OCI-LY7 (cell line): ENCODE data around the gene CNTF. TPM values are rescaled to one million over a fixed set of nuclear protein-coding genes. Genes with fewer than 3 reads are reported as not detected.

Experiments used
- BruUV-seq: library from RNA; stranded (reverse); fragments of 400-500 nt; replicated peaks from 2 replicates; lab custom pipeline; 2021; lab: Mats Ljungman, UMichigan
- CTCF ChIA-PET: fragments of 300-600 bp; sonication (Branson Sonifier 250); formaldehyde crosslinking; loops from one replicate; lab custom pipeline; 2022; ENCODE audit warnings: antibody characterized with exemption; ENCODE audit not compliant: unreplicated experiment; lab: Charles Lee
- POLR2A ChIA-PET: fragments of 300-600 bp; sonication (Branson Sonifier 250); formaldehyde crosslinking; loops from one replicate; lab custom pipeline; 2022; ENCODE audit warnings: antibody characterized with exemption; lab: Charles Lee
- DNase-seq: peaks from one replicate; pipeline ENCODE4 v3.0.0-alpha.2; 2015; ENCODE audit warnings: low spot score
- H2AFZ ChIP-seq: fragments of 200-600 bp; sonication (generic), shearing (Covaris generic); 2 replicates; pipeline ENCODE4 v1.6.1; 2014; ENCODE audit warnings: mild to moderate bottlenecking, antibody characterized with exemption, low read length, moderate library complexity
- H3K27ac ChIP-seq: fragments of 200-600 bp; sonication (generic); 2 replicates; pipeline ENCODE4 v1.5.1; 2014; ENCODE audit warnings: mixed run types, low read depth, mild to moderate bottlenecking, moderate library complexity, low read length, inconsistent platforms; ENCODE audit not compliant: poor library complexity, severe bottlenecking
- H3K36me3 ChIP-seq: fragments of 200-600 bp; sonication (generic); 2 replicates; pipeline ENCODE4 v1.6.1; 2014; ENCODE audit warnings: mild to moderate bottlenecking, antibody characterized with exemption, low read length, moderate library complexity, mixed read lengths; ENCODE audit not compliant: insufficient read depth
- H3K4me1 ChIP-seq: fragments of 200-600 bp; sonication (generic); 2 replicates; pipeline ENCODE4 v1.5.1; 2014; ENCODE audit warnings: mild to moderate bottlenecking, low read length; ENCODE audit not compliant: insufficient read depth, poor library complexity, severe bottlenecking
- H3K4me2 ChIP-seq: fragments of 200-600 bp; sonication (generic); 2 replicates; pipeline ENCODE4 v1.6.1; 2014; ENCODE audit warnings: mild to moderate bottlenecking, low read length
- H3K4me3 ChIP-seq: fragments of 200-600 bp; sonication (generic); 2 replicates; pipeline ENCODE4 v1.5.1; 2014; ENCODE audit warnings: mild to moderate bottlenecking, low read depth, low read length; ENCODE audit not compliant: poor library complexity, severe bottlenecking
- H3K79me2 ChIP-seq: fragments of 200-600 bp; sonication (generic); 2 replicates; pipeline ENCODE4 v1.6.1; 2016; ENCODE audit warnings: low read depth, mild to moderate bottlenecking, low read length, moderate library complexity, mixed read lengths; ENCODE audit not compliant: insufficient read depth
- H3K9me2 ChIP-seq: fragments of 200-600 bp; sonication (generic); 2 replicates; pipeline ENCODE4 v1.6.1; 2016; ENCODE audit warnings: mild to moderate bottlenecking, low read length, mixed read lengths; ENCODE audit not compliant: insufficient read depth
- H3K9me3 ChIP-seq: fragments of 200-600 bp; sonication (generic); 2 replicates; pipeline ENCODE4 v1.6.1; 2014; ENCODE audit warnings: mild to moderate bottlenecking, mixed run types, low read length, mixed read lengths
- H4K20me1 ChIP-seq: fragments of 200-600 bp; sonication (generic); 2 replicates; pipeline ENCODE4 v1.6.1; 2014; ENCODE audit warnings: mild to moderate bottlenecking, antibody characterized with exemption, low read length, moderate library complexity, mixed read lengths; ENCODE audit not compliant: insufficient read depth
- EZH2phosphoT487 ChIP-seq: fragments of 200-600 bp; sonication (generic); IDR thresholded peaks from 2 replicates; pipeline ENCODE4 v1.6.1; 2018; ENCODE audit warnings: low read depth, borderline replicate concordance, mild to moderate bottlenecking, mixed run types, antibody characterized with exemption, low read length, moderate library complexity, mixed read lengths
- intact Hi-C: fragments of 100-400 bp; cut with micrococcal nuclease; formaldehyde crosslinking; loops from one replicate; pipeline ENCODE4 v1.10.0; 2022; ENCODE audit not compliant: unreplicated experiment
- total RNA-seq, 2 experiments: library from RNA; depleted of rRNA in 1 of 2; stranded (reverse); fragments of >200 nt in 1 of 2; shearing (Covaris generic) in 1 of 2; gene quantifications; 2 replicates each; pipeline ENCODE4 v1.2.3, GENCODE V29; 2014 to 2022
- TF ChIP-seq, protein P1 (sequence below): fragments of 200-600 bp; sonication (generic); conservative IDR thresholded peaks from 2 replicates; pipeline ENCODE4 v1.5.1; 2014; ENCODE audit warnings: mild to moderate bottlenecking, antibody characterized with exemption, low read length, moderate library complexity, mixed read lengths

The CNTF gene
- total RNA-seq, 2 experiments from 2014 or later = 3.3 to 3.4 TPM

- Histone ChIP-seq H3K9me3 (no peaks in the 10 kb centered on the region), H2AFZ (no peak overlapping the region), H3K36me3 (no peaks in the 10 kb centered on the region), H3K4me3 (no peak overlapping the region), H3K4me1 (no peaks in the 10 kb centered on the region), H4K20me1 (no peaks in the 10 kb centered on the region), H3K27ac (no peak overlapping the region), H3K79me2 (no peaks in the 10 kb centered on the region), H3K9me2 (no peaks in the 10 kb centered on the region), H3K4me2 (no peak overlapping the region)
- CTCF ChIA-PET = interaction anchor here (0.7 kb wide), 1 partner anchor 100 kb away, joined by 3 read pairs; no protein-coding TSS in a partner anchor
- intact Hi-C loops = no loop called here
- TF ChIP-seq EZH2phosphoT487 = no peak
- TF ChIP-seq, protein P1, sequence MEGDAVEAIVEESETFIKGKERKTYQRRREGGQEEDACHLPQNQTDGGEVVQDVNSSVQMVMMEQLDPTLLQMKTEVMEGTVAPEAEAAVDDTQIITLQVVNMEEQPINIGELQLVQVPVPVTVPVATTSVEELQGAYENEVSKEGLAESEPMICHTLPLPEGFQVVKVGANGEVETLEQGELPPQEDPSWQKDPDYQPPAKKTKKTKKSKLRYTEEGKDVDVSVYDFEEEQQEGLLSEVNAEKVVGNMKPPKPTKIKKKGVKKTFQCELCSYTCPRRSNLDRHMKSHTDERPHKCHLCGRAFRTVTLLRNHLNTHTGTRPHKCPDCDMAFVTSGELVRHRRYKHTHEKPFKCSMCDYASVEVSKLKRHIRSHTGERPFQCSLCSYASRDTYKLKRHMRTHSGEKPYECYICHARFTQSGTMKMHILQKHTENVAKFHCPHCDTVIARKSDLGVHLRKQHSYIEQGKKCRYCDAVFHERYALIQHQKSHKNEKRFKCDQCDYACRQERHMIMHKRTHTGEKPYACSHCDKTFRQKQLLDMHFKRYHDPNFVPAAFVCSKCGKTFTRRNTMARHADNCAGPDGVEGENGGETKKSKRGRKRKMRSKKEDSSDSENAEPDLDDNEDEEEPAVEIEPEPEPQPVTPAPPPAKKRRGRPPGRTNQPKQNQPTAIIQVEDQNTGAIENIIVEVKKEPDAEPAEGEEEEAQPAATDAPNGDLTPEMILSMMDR = no peak
- BruUV-seq = no TSS peak
- POLR2A ChIA-PET = interaction anchor here (0.7 kb wide), 1 partner anchor 1214 kb away, joined by 3 read pairs; no protein-coding TSS in a partner anchor
- DNase-seq = no peak
Measured at GRCh38 chr11:58671983-58672633, 49.6 kb downstream of the CNTF start.

- Histone ChIP-seq H3K9me2 (no peaks in the 10 kb centered on the region), H3K4me2 (no peak overlapping the region), H3K36me3 (no peaks in the 10 kb centered on the region), H4K20me1 (no peaks in the 10 kb centered on the region), H3K9me3 (no peaks in the 10 kb centered on the region), H2AFZ (no peak overlapping the region), H3K4me1 (no peaks in the 10 kb centered on the region), H3K79me2 (no peaks in the 10 kb centered on the region), H3K4me3 (no peak overlapping the region), H3K27ac (no peak overlapping the region)
- no TSS peak for BruUV-seq
- ChIA-PET POLR2A (interaction anchor here (1.2 kb wide), 1 partner anchor 379 kb away, joined by 3 read pairs; no protein-coding TSS in a partner anchor), CTCF (no interaction called here)
- no peak for DNase-seq
- intact Hi-C loops = loop anchor here (2.0 to 5.0 kb wide), 2 partner anchors 98 to 483 kb away; no protein-coding TSS in a partner anchor
- no peak for TF ChIP-seq EZH2phosphoT487
- TF ChIP-seq, protein P1 = no peak
Measured at GRCh38 chr11:58674609-58675008, 52.1 kb downstream of the CNTF start.

Other genes with a start within 250 kb of the CNTF start
- gene OR5B3, start 215.8 kb upstream of the CNTF start, total RNA-seq (2014; rRNA removed; shearing (Covaris generic)) = not detected in 2 replicates
- gene OR5B3, start 215.8 kb upstream of the CNTF start, total RNA-seq (2022) = not detected in 2 replicates
- gene OR5B2, start 194.5 kb upstream of the CNTF start, total RNA-seq (2014; rRNA removed; shearing (Covaris generic)) = not detected in 2 replicates
- not detected in 2 replicates for gene OR5B2, start 194.5 kb upstream of the CNTF start, total RNA-seq (2022)
- not detected in 2 replicates for gene OR5B12, start 180.4 kb upstream of the CNTF start, total RNA-seq (2014; rRNA removed; shearing (Covaris generic))
- not detected in 2 replicates for gene OR5B12, start 180.4 kb upstream of the CNTF start, total RNA-seq (2022)
- not detected in 2 replicates for gene OR5B21, start 114.6 kb upstream of the CNTF start, total RNA-seq (2014; rRNA removed; shearing (Covaris generic))
- gene OR5B21, start 114.6 kb upstream of the CNTF start, total RNA-seq (2022) = 0.48 and 0.55 TPM in 2 replicates
- 64.1 and 79.3 TPM in 2 replicates for gene LPXN, start 46.8 kb upstream of the CNTF start, total RNA-seq (2014; rRNA removed; shearing (Covaris generic))
- 129 and 130 TPM in 2 replicates for gene LPXN, start 46.8 kb upstream of the CNTF start, total RNA-seq (2022)
- 36.9 and 38.7 TPM in 2 replicates for gene ZFP91, start 43.6 kb upstream of the CNTF start, total RNA-seq (2014; rRNA removed; shearing (Covaris generic))
- gene ZFP91, start 43.6 kb upstream of the CNTF start, total RNA-seq (2022) = 50.9 and 60.5 TPM in 2 replicates
- gene GLYAT, start 109.3 kb downstream of the CNTF start, total RNA-seq (2014; rRNA removed; shearing (Covaris generic)) = not detected in 2 replicates
- not detected in 2 replicates for gene GLYAT, start 109.3 kb downstream of the CNTF start, total RNA-seq (2022)
- not detected in 2 replicates for gene GLYATL2, start 222.0 kb downstream of the CNTF start, total RNA-seq (2014; rRNA removed; shearing (Covaris generic))
- gene GLYATL2, start 222.0 kb downstream of the CNTF start, total RNA-seq (2022) = not detected in 2 replicates